NB4 (cell line): ENCODE measurements around the gene ADRA2C.

Experiments used
- CTCF ChIP-seq: IDR thresholded peaks from one replicate; pipeline ENCODE4 v1.5.1; 2012; ENCODE audit warnings: low read depth, low read length
- MYC ChIP-seq: IDR thresholded peaks from 2 replicates; pipeline ENCODE4 v1.6.1; 2011; ENCODE audit warnings: low read depth, low read length
- POLR2A ChIP-seq: IDR thresholded peaks from 2 replicates; pipeline ENCODE4 v1.6.1; 2011; ENCODE audit warnings: mild to moderate bottlenecking; ENCODE audit not compliant: insufficient read length; ENCODE audit errors: extremely low read depth

- TF ChIP-seq CTCF (no peak), POLR2A (no peak), MYC (no peak)
Observed at GRCh38 chr4:3716631-3717235, 49.5 kb upstream of the ADRA2C start.
